Hepatocyte (in vitro differentiated cells): Measurements from ENCODE around the gene TLCD2. TPM values are rescaled to one million over a fixed set of nuclear protein-coding genes. Genes with fewer than 3 reads are reported as not detected.
"Not testable (repeated sequence)": the region's sequence is repeated elsewhere in the genome, so short reads cannot be mapped to it uniquely, and the experiment has no call there.

Experiments
- DNase-seq: peaks from one replicate; pipeline ENCODE4 v3.0.0-alpha.2; 2016; ENCODE audit warnings: low spot score
- H2AFZ ChIP-seq: fragments of 200-600 bp; sonication (generic); 2 replicates; pipeline ENCODE4 v1.6.0; 2016; ENCODE audit warnings: antibody characterized with exemption, mild to moderate bottlenecking
- H3K27ac ChIP-seq: fragments of 200-600 bp; sonication (generic); 2 replicates; pipeline ENCODE4 v1.5.1; 2016; ENCODE audit warnings: mild to moderate bottlenecking
- H3K27me3 ChIP-seq: fragments of 200-600 bp; sonication (generic); 2 replicates; pipeline ENCODE4 v1.6.1; 2016
- H3K36me3 ChIP-seq: fragments of 200-600 bp; sonication (generic); replicated peaks from 2 replicates; pipeline ENCODE4 v1.5.1; 2016; ENCODE audit warnings: low read depth; ENCODE audit not compliant: insufficient read depth
- H3K4me1 ChIP-seq: fragments of 200-600 bp; sonication (generic); 2 replicates; pipeline ENCODE4 v1.5.1; 2016; ENCODE audit warnings: mild to moderate bottlenecking, moderate library complexity; ENCODE audit not compliant: insufficient read depth
- H3K4me2 ChIP-seq: fragments of 200-600 bp; sonication (generic); 2 replicates; pipeline ENCODE4 v1.6.0; 2016
- H3K4me3 ChIP-seq: fragments of 200-600 bp; sonication (generic); 2 replicates; pipeline ENCODE4 v1.5.1; 2016; ENCODE audit warnings: mild to moderate bottlenecking
- H3K79me2 ChIP-seq: fragments of 200-600 bp; sonication (generic); 2 replicates; pipeline ENCODE4 v1.6.0; 2017; ENCODE audit warnings: mild to moderate bottlenecking
- H3K9me2 ChIP-seq: fragments of 200-600 bp; sonication (generic); replicated peaks from 2 replicates; pipeline ENCODE4 v1.6.0; 2017; ENCODE audit warnings: mild to moderate bottlenecking; ENCODE audit not compliant: insufficient read depth
- H3K9me3 ChIP-seq: fragments of 200-600 bp; sonication (generic); 2 replicates; pipeline ENCODE4 v1.5.1; 2016; ENCODE audit warnings: low read depth, mild to moderate bottlenecking
- H4K20me1 ChIP-seq: fragments of 200-600 bp; sonication (generic); 2 replicates; pipeline ENCODE4 v1.6.0; 2016; ENCODE audit warnings: mild to moderate bottlenecking; ENCODE audit not compliant: insufficient read depth, poor library complexity, severe bottlenecking
- CTCF ChIP-seq: fragments of 200-600 bp; sonication (generic); IDR thresholded peaks from 2 replicates; pipeline ENCODE4 v1.5.1; 2016; ENCODE audit warnings: antibody characterized with exemption, mild to moderate bottlenecking; ENCODE audit not compliant: poor library complexity
- EZH2 ChIP-seq: fragments of 200-600 bp; sonication (generic); IDR thresholded peaks from 2 replicates; pipeline ENCODE4 v1.6.1; 2016; ENCODE audit warnings: antibody characterized with exemption, mild to moderate bottlenecking, borderline replicate concordance
- EZH2phosphoT487 ChIP-seq: fragments of 200-600 bp; sonication (generic); IDR thresholded peaks from one replicate; pipeline ENCODE4 v1.6.1; 2018; ENCODE audit warnings: antibody characterized with exemption, mild to moderate bottlenecking, low read depth, moderate library complexity; ENCODE audit not compliant: unreplicated experiment, severe bottlenecking
- WGBS: methylation state at CpG from one replicate; pipeline ENCODE4 v1.1.6; 2016; ENCODE audit warnings: low lambda C conversion rate; ENCODE audit errors: missing lambda C conversion rate; 5-methylcytosine and 5-hydroxymethylcytosine counted together
- polyA plus RNA-seq: library from polyadenylated mRNA; unstranded; fragments of >200 nt; fragmentation: Nextera tagmentation; extraction: Ambion mirVana; gene quantifications from 2 replicates; pipeline ENCODE4 v1.2.1, GENCODE V29; 2016
- total RNA-seq: library from RNA; depleted of rRNA; stranded (reverse); fragments of >200 nt; gene quantifications from 2 replicates; pipeline ENCODE4 v1.2.3, GENCODE V29; 2014

The TLCD2 gene
- total and polyA plus RNA-seq, 2 experiments from 2014 or later, result 2.0 to 4.5 TPM

- peak; percentile 63 for DNase-seq
- no peak within 1 kb of the TSS for H3K4me3 ChIP-seq
- no peak for TF ChIP-seq EZH2
- TF ChIP-seq EZH2phosphoT487, result no peak
- no peak for TF ChIP-seq CTCF
These were observed 32.4 kb upstream of the TLCD2 start, which contains the start of gene SERPINF2 for GRCh38 chr17:1742371-1743087. Gene SERPINF2 (plus strand): TSS chr17:1742871. CDS start chr17:1744996, 2,125 bp downstream.

GRCh38 chr17:1741899-1742298, 31.7 kb upstream of the TLCD2 start:
- not testable (repeated sequence) for H3K9me3 ChIP-seq, H3K4me3 ChIP-seq, H4K20me1 ChIP-seq, H3K27me3 ChIP-seq, H3K36me3 ChIP-seq, H3K79me2 ChIP-seq, H3K9me2 ChIP-seq, DNase-seq, H2AFZ ChIP-seq
- 78% methylated on average over 3 of the region's 7 CpGs for WGBS
- Histone ChIP-seq H3K4me1 (peaks cover 25% of the 10 kb centered on the region), H3K4me2 (peak overlapping the region; percentile 61), H3K27ac (peak overlapping the region; percentile 57)

More at GRCh38 chr17:1742371-1743087, 32.4 kb upstream of the TLCD2 start, which contains the start of gene SERPINF2:
- Histone ChIP-seq H2AFZ (no peak within 1 kb of the TSS), H3K36me3 (no peaks in the 10 kb centered on the region), H3K9me3 (no peaks in the 10 kb centered on the region), H3K27ac (peak within 1 kb of the TSS; percentile 57), H3K4me1 (peaks cover 22% of the 10 kb centered on the region), H4K20me1 (no peaks in the 10 kb centered on the region), H3K79me2 (peaks cover 2% of the 10 kb centered on the region), H3K9me2 (no peaks in the 10 kb centered on the region), H3K27me3 (no peaks in the 10 kb centered on the region), H3K4me2 (peak within 1 kb of the TSS; percentile 61)
- WGBS, result 34% methylated on average over 10 of the region's 10 CpGs

- Histone ChIP-seq H3K9me2 (no peaks in the 10 kb centered on the region), H4K20me1 (no peaks in the 10 kb centered on the region), H3K79me2 (no peaks in the 10 kb centered on the region), H2AFZ (no peak overlapping the region), H3K9me3 (no peaks in the 10 kb centered on the region), H3K36me3 (no peaks in the 10 kb centered on the region), H3K27me3 (no peaks in the 10 kb centered on the region), H3K27ac (peak overlapping the region; percentile 74), H3K4me3 (no peak overlapping the region), H3K4me2 (no peak overlapping the region), H3K4me1 (peaks cover 26% of the 10 kb centered on the region)
- DNase-seq, result no peak
- 94% methylated on average over 21 of the region's 21 CpGs for WGBS
- TF ChIP-seq EZH2phosphoT487 (no peak), EZH2 (no peak), CTCF (no peak)
These were observed 27.5 kb upstream of the TLCD2 start for GRCh38 chr17:1737531-1738291.
